ENCODE results near the gene TEX19. TPM values are rescaled to one million over a fixed set of nuclear protein-coding genes. Genes with fewer than 3 reads are reported as not detected.

Gene TEX19
- total and polyA plus RNA-seq, 10 of the 15 experiments (the other 5 are each of a cell fraction or from before 2014, with no cell fraction given), result 0.03 to 0.32 (median 0.13) TPM; not detected in 3

DNA sequence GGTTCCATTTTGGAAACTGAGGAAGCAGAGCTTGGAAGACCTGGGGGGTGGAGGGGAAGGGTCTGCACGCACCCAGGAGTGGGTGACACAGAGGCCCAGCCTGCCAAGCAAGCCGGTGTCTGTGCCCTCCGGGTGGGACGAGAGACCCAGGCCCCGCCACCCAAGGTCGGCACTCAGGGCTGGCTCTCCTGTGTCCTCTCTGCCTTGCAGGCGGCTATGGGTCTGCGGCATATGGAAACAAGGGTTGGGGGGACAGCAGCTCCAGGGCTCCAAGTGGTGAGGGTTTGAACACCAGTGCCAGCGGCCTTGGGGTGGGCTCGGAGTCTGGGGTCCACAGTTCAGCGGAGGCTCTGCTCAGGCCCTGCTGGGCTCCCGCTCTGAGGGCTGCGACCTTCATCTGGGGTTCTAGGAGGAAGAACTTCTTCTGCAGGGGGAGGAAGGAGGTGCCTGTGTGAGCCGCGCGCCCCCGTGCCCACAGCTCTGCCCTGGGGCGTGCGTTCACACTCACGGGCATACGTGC is 37.0 kb upstream of the TEX19 start:
- no peaks in the 10 kb centered on the region for H3K79me2 ChIP-seq (ENCODE audit: control insufficient read depth, insufficient read depth, low read length)
- POLR2A ChIA-PET, result interaction anchor here (1.2 kb wide), 1 partner anchor 23 kb away, joined by 3 read pairs; no protein-coding TSS in a partner anchor
- no peak overlapping the region for H3K27ac ChIP-seq (ENCODE audit: control insufficient read depth, insufficient read depth)
- H3K4me1 ChIP-seq (ENCODE audit: control insufficient read depth, insufficient read depth, low read length), result no peaks in the 10 kb centered on the region; the same call in 1 of the 2 replicates
- no peak for DNase-seq (ENCODE audit: low read depth, low spot score)
- H3K4me3 ChIP-seq, result no peak overlapping the region
- SMC1A ChIA-PET (ENCODE audit: uncharacterized antibody, unreplicated experiment), result interaction anchor here (2.8 to 4.1 kb wide), 2 partner anchors 20 to 25 kb away, joined by 15 to 42 read pairs; no protein-coding TSS in a partner anchor
- no peaks in the 10 kb centered on the region; the same call in 1 of the 3 replicates for H3K9me3 ChIP-seq (replicated peaks; ENCODE audit: control insufficient read depth, insufficient read depth, low read length)
- H3K27me3 ChIP-seq (replicated peaks in 1 of 2; ENCODE audit: control insufficient read depth in 2 of 2, insufficient read depth in 2 of 2, low read length in 1 of 2), result no peaks in the 10 kb centered on the region; a peak in 1 of 4 replicates
- no TSS peak for BruUV-seq (replicated peaks)
- CTCF ChIA-PET, result interaction anchor here (0.6 to 6.2 kb wide), 7 partner anchors 16 to 185 kb away, joined by 3 to 94 read pairs (median 3); no protein-coding TSS in a partner anchor
- no peak overlapping the region for H3K9ac ChIP-seq (ENCODE audit: control insufficient read depth, insufficient read depth, low read length)
- no peaks in the 10 kb centered on the region for H3K36me3 ChIP-seq (ENCODE audit: control insufficient read depth in 2 of 2, insufficient read depth in 2 of 2, low read length in 1 of 2)
- intact Hi-C loops (cut with micrococcal nuclease; ENCODE audit: unreplicated experiment), result loop anchor here (1.0 to 2.0 kb wide), 3 partner anchors 20 to 115 kb away; no protein-coding TSS in a partner anchor
- TF ChIP-seq LARP7 (IDR thresholded peaks at IDR 0.05), result no peak
- no peak for TF ChIP-seq CREM (IDR thresholded peaks at IDR 0.05; ENCODE audit: low read depth)
- TF ChIP-seq RCOR1 (conservative IDR thresholded peaks at IDR 0.05; ENCODE audit: low read depth, low read length), result no peak
- TF ChIP-seq POLR2A (IDR thresholded peaks at IDR 0.05; ENCODE audit: low read depth, low read length), result no peak
- TF ChIP-seq ASH2L (IDR thresholded peaks at IDR 0.05; ENCODE audit: borderline replicate concordance, low read depth), result no peak
- no peak for TF ChIP-seq HCFC1 (IDR thresholded peaks at IDR 0.05; ENCODE audit: low read length)
- no peak for TF ChIP-seq CHD2 (IDR thresholded peaks at IDR 0.05; ENCODE audit: borderline replicate concordance, low read depth, low read length)
- TF ChIP-seq ZNF622 (IDR thresholded peaks at IDR 0.05), result no peak
- TF ChIP-seq MTA3 (IDR thresholded peaks at IDR 0.05; ENCODE audit: borderline replicate concordance, low read length), result no peak
- TF ChIP-seq ATF7 (IDR thresholded peaks at IDR 0.05; ENCODE audit: low read depth), result no peak
- TF ChIP-seq KDM1A (IDR thresholded peaks at IDR 0.05; ENCODE audit: borderline replicate concordance), result no peak
- no peak for TF ChIP-seq SMAD1 (IDR thresholded peaks at IDR 0.05; ENCODE audit: low read depth, partially characterized antibody)
- in situ Hi-C loops (cut with MboI), result no loop called here
- FAIRE-seq, result no peak
- WGBS (ENCODE audit: insufficient coverage, insufficient replicate concordance, low lambda C conversion rate, missing lambda C conversion rate), result 10% methylated on average over 18 of the region's 21 CpGs
- H3K4me2 ChIP-seq (ENCODE audit: control insufficient read depth, insufficient read depth), result no peak overlapping the region
- H4K20me1 ChIP-seq (ENCODE audit: control insufficient read depth, insufficient read depth), result no peaks in the 10 kb centered on the region
- H2AFZ ChIP-seq (ENCODE audit: control insufficient read depth, low read depth, low read length), result no peak overlapping the region
- peak; percentile 8; the same call in 1 of the 3 replicates for ATAC-seq
- RAD21 ChIA-PET (ENCODE audit: unreplicated experiment), result interaction anchor here (1.7 to 6.5 kb wide), 4 partner anchors 21 to 116 kb away, joined by 7 to 77 read pairs (median 9); no protein-coding TSS in a partner anchor
